Activated CD4-positive, alpha-beta T cell treated with anti-CD3 and anti-CD28 coated beads, Interleukin-2, amount 10 ng/mL, durations not matched to agents 24 days and 14 days (primary cell): ENCODE measurements around the gene RBM45. TPM values are rescaled to one million over a fixed set of nuclear protein-coding genes. Genes with fewer than 3 reads are reported as not detected.

Experiments
- DNase-seq: peaks from one replicate; pipeline ENCODE4 v3.0.0; 2022
- H3K27ac Mint-ChIP-seq: one replicate; pipeline ENCODE4 v1.8.0; 2022; ENCODE audit warnings: mild to moderate bottlenecking, mixed read lengths
- H3K27me3 Mint-ChIP-seq: one replicate; pipeline ENCODE4 v1.8.0; 2022; ENCODE audit warnings: mixed read lengths
- H3K36me3 Mint-ChIP-seq: one replicate; pipeline ENCODE4 v1.8.0; 2022; ENCODE audit warnings: low read depth, mild to moderate bottlenecking, mixed read lengths
- H3K4me1 Mint-ChIP-seq: one replicate; pipeline ENCODE4 v1.8.0; 2021; ENCODE audit warnings: mixed read lengths
- H3K4me3 Mint-ChIP-seq: one replicate; pipeline ENCODE4 v1.8.0; 2022; ENCODE audit warnings: mild to moderate bottlenecking, moderate library complexity, mixed read lengths
- H3K9me3 Mint-ChIP-seq: one replicate; pipeline ENCODE4 v1.8.0; 2021; ENCODE audit warnings: mixed read lengths
- intact Hi-C: fragments of 100-400 bp; cut with micrococcal nuclease; formaldehyde crosslinking; loops from one replicate; pipeline ENCODE4 v1.15.1; 2023
- total RNA-seq: library from RNA; stranded (reverse); gene quantifications from 2 replicates; pipeline ENCODE4 v1.2.3, GENCODE V29; 2022

Gene RBM45
- total RNA-seq, 1 donor from 2014 or later = 16.8 TPM

DNA sequence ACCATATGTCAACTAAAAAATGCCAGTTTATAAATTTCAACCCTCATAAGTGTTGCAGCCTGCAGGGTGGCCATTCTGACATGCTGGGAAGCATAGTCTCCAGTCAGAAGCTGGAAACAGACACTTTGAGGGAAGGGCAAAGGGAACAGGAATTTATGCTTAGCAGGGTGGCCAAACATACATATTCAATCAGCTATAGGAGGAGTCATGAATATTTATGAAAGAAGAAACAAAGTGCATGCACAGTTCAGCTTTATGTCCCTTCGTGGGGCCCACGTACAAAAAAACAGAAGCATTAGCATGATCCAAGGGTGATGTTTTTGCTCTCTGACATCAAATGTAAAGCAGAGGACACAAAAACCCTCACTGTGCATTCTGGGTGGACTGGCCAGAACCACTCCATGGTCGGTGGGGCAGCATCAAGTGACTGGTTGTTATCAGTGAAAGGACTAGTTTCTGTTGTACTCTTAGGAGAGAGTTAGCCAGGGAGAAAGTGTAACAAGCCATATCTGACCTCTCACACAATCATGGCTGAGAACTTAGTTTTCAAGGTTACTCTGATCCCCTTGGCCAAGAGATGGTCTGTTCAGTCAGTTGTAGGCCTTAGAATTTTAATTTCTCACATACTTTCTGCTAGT lies 29.7 kb upstream of the RBM45 start:
- peaks cover 17% of the 10 kb centered on the region for H3K27me3 Mint-ChIP-seq
- H3K36me3 Mint-ChIP-seq = no peaks in the 10 kb centered on the region
- H3K4me1 Mint-ChIP-seq = no peaks in the 10 kb centered on the region
- no peak overlapping the region for H3K4me3 Mint-ChIP-seq
- intact Hi-C loops = no loop called here
- H3K9me3 Mint-ChIP-seq = no peaks in the 10 kb centered on the region
- H3K27ac Mint-ChIP-seq = no peak overlapping the region
- DNase-seq = no peak

DNA sequence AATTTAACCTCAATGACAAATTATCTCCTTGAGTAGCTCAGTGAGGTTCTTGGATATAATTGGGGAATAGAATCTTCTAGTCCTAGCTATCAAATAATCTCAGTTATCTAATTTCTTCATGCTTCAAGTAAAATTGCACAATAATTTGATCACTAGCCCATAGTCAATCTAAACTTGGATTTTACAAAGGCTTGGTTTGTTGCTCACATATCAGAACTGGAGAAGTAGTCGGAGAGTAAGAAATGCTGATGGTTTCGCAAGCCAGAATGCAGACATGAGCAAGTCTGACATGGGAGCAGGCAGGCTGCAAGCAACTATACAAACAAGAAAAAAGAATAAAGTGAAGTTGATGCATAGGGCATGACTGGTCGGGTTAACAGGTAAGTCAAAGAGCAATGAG lies 28.0 kb upstream of the RBM45 start:
- no peaks in the 10 kb centered on the region for H3K9me3 Mint-ChIP-seq
- H3K36me3 Mint-ChIP-seq = no peaks in the 10 kb centered on the region
- no peak for DNase-seq
- no peak overlapping the region for H3K4me3 Mint-ChIP-seq
- no peak overlapping the region for H3K27ac Mint-ChIP-seq
- peaks cover 18% of the 10 kb centered on the region for H3K27me3 Mint-ChIP-seq
- H3K4me1 Mint-ChIP-seq = no peaks in the 10 kb centered on the region
- intact Hi-C loops = no loop called here

DNA sequence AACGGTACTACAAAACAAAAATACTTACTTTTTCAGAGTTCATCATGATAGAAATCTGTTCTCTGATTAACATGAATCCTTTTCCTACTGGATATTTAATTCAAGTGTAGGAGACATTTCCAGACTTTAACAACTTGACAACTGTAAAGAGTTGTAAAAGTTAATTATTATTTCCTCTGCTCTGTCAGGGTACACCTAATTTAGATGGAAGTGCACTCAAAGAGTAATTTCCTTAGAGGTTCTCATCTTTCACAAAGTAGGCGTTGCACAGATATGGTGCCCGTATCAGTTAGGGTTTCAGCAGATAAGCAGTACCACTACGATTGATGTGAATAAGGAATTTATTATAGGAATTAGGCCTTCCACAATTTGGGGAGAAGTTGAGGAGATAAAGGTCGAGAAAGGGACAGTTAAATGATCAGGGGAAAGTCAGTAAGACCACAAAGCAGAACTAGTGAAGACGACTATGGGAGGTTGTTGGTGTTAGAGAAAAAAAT lies 23.4 kb upstream of the RBM45 start:
- Mint-ChIP-seq H3K27ac (no peak overlapping the region), H3K36me3 (no peaks in the 10 kb centered on the region), H3K9me3 (no peaks in the 10 kb centered on the region), H3K27me3 (peaks cover 12% of the 10 kb centered on the region), H3K4me3 (no peak overlapping the region), H3K4me1 (no peaks in the 10 kb centered on the region)
- no peak for DNase-seq
- intact Hi-C loops = no loop called here

DNA sequence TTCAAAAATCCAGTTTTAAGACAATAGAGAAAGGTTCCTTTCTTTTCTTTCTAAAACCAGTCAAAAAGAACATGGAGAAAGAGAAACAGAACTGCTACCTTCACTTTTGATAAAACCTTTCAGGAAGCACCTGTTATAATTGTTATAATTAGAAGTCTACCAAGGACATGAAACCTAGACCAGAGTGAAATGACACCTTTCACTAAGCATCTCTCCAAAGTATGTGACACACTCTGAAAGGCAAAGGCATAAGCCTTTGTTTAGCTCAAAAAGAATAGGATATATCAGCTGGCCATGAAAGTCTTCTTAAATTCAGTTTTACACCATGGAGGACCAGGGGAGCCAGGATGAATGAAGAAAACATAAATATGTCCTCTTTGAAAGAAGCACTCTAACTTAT lies 18.8 kb upstream of the RBM45 start:
- Mint-ChIP-seq H3K4me3 (no peak overlapping the region), H3K9me3 (no peaks in the 10 kb centered on the region), H3K4me1 (no peaks in the 10 kb centered on the region), H3K36me3 (no peaks in the 10 kb centered on the region), H3K27ac (no peak overlapping the region), H3K27me3 (peaks cover 4% of the 10 kb centered on the region)
- intact Hi-C loops = no loop called here
- DNase-seq = no peak

DNA sequence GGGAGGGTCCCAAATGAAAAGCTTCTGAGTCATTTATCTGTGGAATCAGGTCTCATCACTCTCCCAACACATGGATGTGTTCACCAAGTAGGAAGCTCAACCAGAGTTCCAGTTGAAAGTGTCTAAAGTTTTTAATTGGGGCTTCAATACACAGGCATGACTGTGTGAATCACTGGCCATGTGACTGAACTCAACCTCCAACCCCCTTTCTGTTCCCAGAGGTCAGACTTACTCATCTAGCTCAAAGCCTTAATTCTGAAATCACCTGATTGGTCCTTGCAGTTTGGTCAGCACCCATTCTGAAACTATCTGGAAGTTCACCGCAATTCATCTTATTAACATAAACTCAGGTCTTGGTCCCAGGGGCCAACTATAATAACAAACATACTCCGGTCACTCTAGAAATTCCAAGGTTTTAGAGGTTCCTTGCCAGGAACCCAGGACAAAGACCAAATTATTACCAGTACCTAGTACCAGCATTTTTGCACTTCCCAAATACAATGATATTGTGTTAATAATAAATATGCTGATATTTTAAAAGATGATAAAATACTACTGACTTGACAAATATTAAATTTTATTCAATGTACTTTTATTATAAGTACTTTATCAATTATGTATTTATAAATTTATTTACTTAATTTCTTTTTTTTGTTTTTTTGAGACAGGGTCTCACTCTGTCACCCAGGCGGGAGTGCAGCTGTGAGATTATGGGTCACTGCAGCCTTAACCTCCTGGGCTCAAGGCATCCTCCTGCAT lies 10.7 kb upstream of the RBM45 start:
- Mint-ChIP-seq H3K36me3 (no peaks in the 10 kb centered on the region), H3K9me3 (no peaks in the 10 kb centered on the region), H3K27ac (no peak overlapping the region), H3K4me1 (no peaks in the 10 kb centered on the region), H3K27me3 (peaks cover 2% of the 10 kb centered on the region), H3K4me3 (no peak overlapping the region)
- intact Hi-C loops = no loop called here
- no peak for DNase-seq

DNA sequence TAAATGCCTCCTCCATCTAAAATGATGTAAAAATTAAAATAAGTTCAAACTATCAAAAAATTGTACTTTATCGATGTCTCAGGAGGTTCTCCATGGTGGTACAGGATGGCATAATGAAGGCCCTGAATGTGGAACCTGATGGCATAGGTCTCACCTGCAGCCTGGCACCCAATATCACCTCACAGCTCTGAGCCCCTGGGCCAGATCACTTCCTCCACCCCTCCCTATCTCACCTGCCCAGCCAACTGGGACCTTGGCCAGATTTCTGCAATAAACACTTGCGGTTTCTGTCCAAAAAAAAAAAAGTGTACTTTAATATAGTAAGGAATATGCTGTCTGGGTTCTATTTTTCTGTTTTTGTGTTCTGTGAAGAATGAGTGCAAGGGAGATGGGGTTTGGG lies 6.7 kb upstream of the RBM45 start:
- Mint-ChIP-seq H3K27ac (no peak overlapping the region), H3K27me3 (peaks cover 3% of the 10 kb centered on the region), H3K4me3 (no peak overlapping the region), H3K4me1 (peaks cover 2% of the 10 kb centered on the region), H3K36me3 (no peaks in the 10 kb centered on the region), H3K9me3 (no peaks in the 10 kb centered on the region)
- intact Hi-C loops = no loop called here
- DNase-seq = no peak

DNA sequence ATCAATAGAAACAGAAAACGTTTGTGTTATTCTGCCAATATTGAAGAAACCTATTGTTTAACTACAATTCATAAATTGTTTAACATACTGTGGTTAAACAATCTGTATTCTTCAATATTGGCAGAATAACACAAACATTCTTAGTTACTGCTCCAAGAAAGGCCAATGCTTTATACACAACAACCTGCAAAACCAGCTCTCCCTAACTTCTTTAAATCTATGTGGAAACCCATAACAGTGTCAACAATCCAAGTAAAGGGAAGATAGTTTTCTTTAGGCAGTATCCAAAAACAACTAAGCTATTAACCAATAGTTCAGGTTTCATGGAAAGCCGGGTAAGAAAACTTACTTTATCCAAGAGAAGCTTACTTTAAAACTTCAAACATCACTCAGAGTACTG lies 6.2 kb upstream of the RBM45 start:
- Mint-ChIP-seq H3K9me3 (no peaks in the 10 kb centered on the region), H3K4me3 (no peak overlapping the region), H3K27ac (no peak overlapping the region), H3K4me1 (peaks cover 2% of the 10 kb centered on the region), H3K36me3 (no peaks in the 10 kb centered on the region), H3K27me3 (peaks cover 3% of the 10 kb centered on the region)
- DNase-seq = no peak
- intact Hi-C loops = no loop called here

DNA sequence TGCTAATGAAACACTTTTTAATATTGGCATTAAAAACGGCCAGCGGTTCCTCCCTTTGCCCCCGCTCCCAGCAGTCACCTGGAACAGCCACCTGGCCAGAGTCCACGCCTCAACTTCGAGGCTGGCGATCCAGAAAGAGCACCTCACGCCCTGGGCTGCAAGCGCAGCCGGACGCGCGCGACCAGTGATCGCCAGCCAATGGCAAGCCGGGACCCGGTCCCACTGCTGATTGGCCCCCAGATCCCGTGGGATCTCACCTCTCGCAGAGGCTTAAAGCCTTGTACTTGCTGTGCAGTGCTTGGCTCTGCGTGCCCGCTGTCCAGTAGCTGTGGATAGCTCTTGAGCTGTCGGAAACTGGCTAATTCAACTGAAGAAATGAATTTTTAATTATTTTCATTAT lies 4.1 kb upstream of the RBM45 start:
- Mint-ChIP-seq H3K4me1 (peaks cover 8% of the 10 kb centered on the region), H3K9me3 (no peaks in the 10 kb centered on the region), H3K27me3 (peaks cover 3% of the 10 kb centered on the region), H3K27ac (no peak overlapping the region), H3K4me3 (no peak overlapping the region), H3K36me3 (no peaks in the 10 kb centered on the region)
- no peak for DNase-seq
- intact Hi-C loops = no loop called here

DNA sequence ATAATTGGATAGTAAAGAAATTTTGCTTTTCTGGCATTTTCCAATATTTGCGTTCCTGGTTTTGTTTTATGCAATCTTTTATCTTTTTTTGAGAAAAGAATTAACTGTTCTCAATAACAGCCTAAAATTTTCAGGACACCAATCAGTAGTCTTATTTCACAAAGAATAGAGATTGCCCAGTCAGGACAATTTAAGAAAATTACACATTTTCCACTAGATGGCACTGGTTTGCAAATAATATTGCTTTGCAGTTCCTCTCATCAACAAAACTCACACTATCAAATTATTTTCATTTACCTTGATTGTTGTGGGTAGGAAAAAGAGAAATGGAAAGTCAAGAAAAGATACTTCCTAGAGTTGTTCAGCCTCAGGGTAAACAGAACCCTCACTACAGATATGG lies 2.4 kb upstream of the RBM45 start:
- Mint-ChIP-seq H3K27ac (no peak overlapping the region), H3K4me3 (no peak overlapping the region), H3K9me3 (no peaks in the 10 kb centered on the region), H3K36me3 (no peaks in the 10 kb centered on the region), H3K4me1 (peaks cover 21% of the 10 kb centered on the region), H3K27me3 (peaks cover 3% of the 10 kb centered on the region)
- intact Hi-C loops = loop anchor here (5.0 kb wide), 2 partner anchors 287 to 412 kb away; no protein-coding TSS in a partner anchor
- DNase-seq = no peak

DNA sequence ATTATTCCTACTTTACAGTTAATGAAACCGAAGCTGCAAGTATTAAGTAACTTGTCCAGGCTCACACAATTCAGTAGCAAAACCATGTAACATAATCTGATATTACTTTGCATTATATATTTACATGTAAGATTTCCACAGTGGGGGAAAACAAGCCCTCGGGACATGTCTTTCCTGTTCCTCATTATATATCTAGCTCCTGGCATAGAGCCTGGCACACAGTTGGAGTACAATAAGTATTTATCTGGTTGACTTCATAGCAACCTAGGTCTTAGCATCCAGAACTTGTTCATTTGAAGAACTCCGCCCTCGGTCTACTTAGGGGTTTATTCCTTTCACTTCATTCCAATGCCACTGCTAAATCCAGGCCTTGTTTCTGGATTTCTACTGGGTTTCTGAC lies 1.6 kb upstream of the RBM45 start:
- peaks cover 2% of the 10 kb centered on the region for H3K36me3 Mint-ChIP-seq
- H3K4me1 Mint-ChIP-seq = peaks cover 25% of the 10 kb centered on the region
- no peak for DNase-seq
- peaks cover 3% of the 10 kb centered on the region for H3K27me3 Mint-ChIP-seq
- H3K27ac Mint-ChIP-seq = no peak overlapping the region
- intact Hi-C loops = loop anchor here (5.0 kb wide), 2 partner anchors 287 to 412 kb away; no protein-coding TSS in a partner anchor
- H3K9me3 Mint-ChIP-seq = no peaks in the 10 kb centered on the region
- no peak overlapping the region for H3K4me3 Mint-ChIP-seq

DNA sequence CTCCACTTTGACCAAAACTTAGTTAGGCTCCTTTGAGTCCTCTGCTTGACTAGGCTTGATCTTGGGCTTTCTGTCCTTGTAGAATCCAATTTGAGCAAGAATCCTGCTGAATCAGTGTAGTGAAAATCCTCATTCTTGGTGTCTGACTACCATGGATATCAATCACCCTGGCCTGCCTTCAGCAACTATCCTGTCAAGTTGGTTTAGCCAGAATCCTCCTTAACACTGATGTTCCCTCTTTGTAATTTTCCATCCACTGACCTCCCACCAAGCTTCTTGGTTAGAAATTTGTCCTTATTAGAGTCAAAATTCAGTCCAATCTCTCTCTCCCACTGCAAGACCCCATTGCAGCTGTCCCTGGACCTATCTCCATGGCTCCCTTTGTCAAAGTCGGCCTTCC lies 494 bp upstream of the RBM45 start:
- Mint-ChIP-seq H3K27me3 (peaks cover 3% of the 10 kb centered on the region), H3K4me1 (peaks cover 27% of the 10 kb centered on the region), H3K27ac (peak overlapping the region; percentile 45), H3K36me3 (peaks cover 5% of the 10 kb centered on the region), H3K4me3 (peak overlapping the region; percentile 87), H3K9me3 (no peaks in the 10 kb centered on the region)
- DNase-seq = peak; percentile 57
- intact Hi-C loops = loop anchor here (1.0 to 5.0 kb wide), 7 partner anchors 83 to 411 kb away; partner anchors contain the start of genes FKBP7, OSBPL6, PJVK and PRKRA

DNA sequence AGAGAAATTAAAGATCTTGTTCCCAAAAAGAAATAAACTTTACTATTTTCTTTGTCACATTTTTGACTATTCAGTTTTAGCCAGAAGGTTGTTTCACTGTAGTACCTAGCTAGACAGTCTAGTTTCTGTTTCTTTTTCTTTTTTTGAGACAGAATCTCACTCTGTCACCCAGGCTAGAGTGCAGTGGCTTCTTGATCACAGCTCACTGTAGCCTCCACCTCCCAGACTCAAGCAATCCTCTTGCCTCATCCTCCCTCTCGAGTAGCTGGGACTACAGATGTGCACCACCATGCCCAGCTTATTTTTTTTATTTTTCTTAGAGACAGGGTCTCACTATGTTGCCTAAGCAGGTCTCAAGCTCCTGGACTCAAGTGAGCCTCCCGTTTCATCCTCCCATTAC lies 2.2 kb downstream of the RBM45 start:
- peak; percentile 69 for DNase-seq
- H3K27me3 Mint-ChIP-seq = no peaks in the 10 kb centered on the region
- peaks cover 10% of the 10 kb centered on the region for H3K36me3 Mint-ChIP-seq
- H3K4me1 Mint-ChIP-seq = peaks cover 27% of the 10 kb centered on the region
- H3K9me3 Mint-ChIP-seq = no peaks in the 10 kb centered on the region
- intact Hi-C loops = loop anchor here (5.0 kb wide), 2 partner anchors 283 to 408 kb away; no protein-coding TSS in a partner anchor
- peak overlapping the region; percentile 67 for H3K27ac Mint-ChIP-seq
- peak overlapping the region; percentile 87 for H3K4me3 Mint-ChIP-seq

DNA sequence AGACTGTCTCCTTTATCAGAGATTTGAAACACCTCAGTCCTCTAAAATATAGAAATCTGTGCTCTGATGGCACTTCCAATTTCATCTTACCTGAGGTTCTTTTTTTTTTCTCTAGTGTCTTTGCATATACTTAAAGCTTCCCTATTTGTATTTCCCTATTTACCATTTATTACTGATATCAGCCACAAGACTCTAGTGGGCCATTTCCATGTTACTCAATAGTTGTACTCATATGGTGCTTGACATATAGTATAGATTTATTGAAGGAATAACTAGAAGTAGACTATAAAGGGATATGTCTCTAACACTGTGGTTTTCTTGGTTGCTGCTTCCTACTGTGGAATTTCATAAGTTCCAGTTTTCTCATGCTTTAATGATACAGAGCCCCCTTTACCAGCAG lies 3.0 kb downstream of the RBM45 start:
- H3K4me1 Mint-ChIP-seq = peaks cover 25% of the 10 kb centered on the region
- no peaks in the 10 kb centered on the region for H3K27me3 Mint-ChIP-seq
- intact Hi-C loops = no loop called here
- peak overlapping the region; percentile 87 for H3K4me3 Mint-ChIP-seq
- H3K9me3 Mint-ChIP-seq = no peaks in the 10 kb centered on the region
- H3K27ac Mint-ChIP-seq = no peak overlapping the region
- no peak for DNase-seq
- peaks cover 16% of the 10 kb centered on the region for H3K36me3 Mint-ChIP-seq

DNA sequence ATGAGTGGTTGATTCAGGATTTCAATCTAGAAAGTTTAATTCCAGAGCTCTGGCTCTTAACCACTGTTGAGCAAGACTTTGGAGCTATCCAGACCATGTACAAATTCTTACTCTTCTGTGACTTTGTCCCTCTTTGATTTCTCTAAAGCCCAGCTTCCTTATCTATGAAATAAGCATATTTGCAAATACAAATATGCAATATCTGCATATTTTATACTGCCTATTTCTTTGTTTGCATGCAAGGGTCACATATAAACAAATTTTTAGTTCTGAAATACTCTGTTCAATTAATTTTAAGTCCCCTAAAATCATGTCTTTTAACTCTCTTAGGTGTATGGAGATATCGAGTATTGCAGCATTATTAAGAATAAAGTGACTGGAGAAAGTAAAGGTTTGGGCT lies 5.5 kb downstream of the RBM45 start:
- Mint-ChIP-seq H3K27ac (no peak overlapping the region), H3K4me1 (peaks cover 21% of the 10 kb centered on the region), H3K36me3 (peaks cover 26% of the 10 kb centered on the region), H3K9me3 (no peaks in the 10 kb centered on the region), H3K4me3 (no peak overlapping the region), H3K27me3 (no peaks in the 10 kb centered on the region)
- intact Hi-C loops = no loop called here
- no peak for DNase-seq
